Transverse colon (tissue), 4 donors: ENCODE measurements around the gene KLHL42. TPM values are rescaled to one million over a fixed set of nuclear protein-coding genes. Genes with fewer than 3 reads are reported as not detected.

Source experiments
- DNase-seq: peaks from one replicate; pipeline ENCODE4 v3.0.0-alpha.2; 2019
- H3K27ac ChIP-seq, 4 donors: fragments of 200-600 bp; sonication (generic); 2 replicates each; pipeline ENCODE4 v1.5.1; 2016 to 2018; ENCODE audit warnings: inconsistent platforms in 4 of 4
- H3K27me3 ChIP-seq: fragments of 200-600 bp; sonication (generic); 2 replicates; pipeline ENCODE4 v1.5.1; 2017; ENCODE audit warnings: inconsistent platforms
- H3K36me3 ChIP-seq, 4 donors: fragments of 200-600 bp; sonication (generic); 2 replicates each; pipeline ENCODE4 v1.5.1; 2017 to 2019; ENCODE audit warnings: inconsistent platforms in 4 of 4
- H3K4me1 ChIP-seq, 4 donors: fragments of 200-600 bp; sonication (generic); 2 replicates each; pipeline ENCODE4 v1.5.1; 2017 to 2020; ENCODE audit warnings: inconsistent platforms in 4 of 4
- H3K4me3 ChIP-seq, 4 donors: fragments of 200-600 bp; sonication (generic); 1 replicate in 1 of 4; 2 replicates in 3 of 4; pipeline versions ENCODE4 v1.5.1 to v1.6.1; 2017 to 2019; ENCODE audit warnings: inconsistent platforms in 4 of 4
- H3K9me3 ChIP-seq, 2 donors: fragments of 200-600 bp; sonication (generic); 2 replicates each; pipeline ENCODE4 v1.5.1; 2017 to 2019; ENCODE audit warnings: inconsistent platforms in 2 of 2
- CTCF ChIP-seq, 5 experiments: fragments of 200-600 bp in 3 of 5; fragments of 450-650 bp in 2 of 5; sonication (generic) in 3 of 5; IDR thresholded peaks; 1 replicate in 2 of 5; 2 replicates in 3 of 5; pipeline ENCODE4 v1.5.1; 2016 to 2017; ENCODE audit warnings: antibody characterized with exemption in 5 of 5, inconsistent platforms in 3 of 5, mild to moderate bottlenecking in 2 of 5, moderate library complexity in 1 of 5
- EP300 ChIP-seq: sonication (generic); formaldehyde crosslinking; IDR thresholded peaks from one replicate; pipeline ENCODE4 v1.6.1; 2017; ENCODE audit warnings: antibody characterized with exemption, low read depth
- POLR2A ChIP-seq: fragments of 450-650 bp; IDR thresholded peaks from one replicate; pipeline ENCODE4 v1.6.1; 2016; ENCODE audit warnings: antibody characterized with exemption, mild to moderate bottlenecking, moderate library complexity
- POLR2AphosphoS5 ChIP-seq, 3 donors: sonication (generic); formaldehyde crosslinking; IDR thresholded peaks; one replicate each; pipeline ENCODE4 v1.6.1; 2016; ENCODE audit warnings: antibody characterized with exemption in 3 of 3
- whole genome bisulfite sequencing, 2 donors: methylation state at CpG; one replicate each; pipeline ENCODE4 v1.1.5; 2018; ENCODE audit warnings: low coverage in 1 of 2; 5-methylcytosine and 5-hydroxymethylcytosine counted together
- in situ Hi-C, 4 donors: fragments of 200-750 bp; cut with MboI; loops; one replicate each; pipeline versions ENCODE4 v1.15.0 to v1.15.1; 2017; ENCODE audit warnings: low sequenced_read_pairs in 3 of 4, low pct_ligation_motif_present in 1 of 4, low pct_unique_long_range_greater_than_20kb in 1 of 4
- intact Hi-C: fragments of 100-400 bp; cut with DNase I; formaldehyde crosslinking; loops from one replicate; pipeline ENCODE4 v1.15.1; 2023; ENCODE audit warnings: low total_unique reads
- total RNA-seq, 4 donors: library from RNA; depleted of rRNA; stranded (reverse); fragments of >200 nt; gene quantifications; one replicate each; pipeline ENCODE4 v1.1.0, GENCODE V29; 2016

The KLHL42 gene
- total RNA-seq, 4 donors from 2014 or later: 14.7 to 104 (median 47.3) TPM

DNA sequence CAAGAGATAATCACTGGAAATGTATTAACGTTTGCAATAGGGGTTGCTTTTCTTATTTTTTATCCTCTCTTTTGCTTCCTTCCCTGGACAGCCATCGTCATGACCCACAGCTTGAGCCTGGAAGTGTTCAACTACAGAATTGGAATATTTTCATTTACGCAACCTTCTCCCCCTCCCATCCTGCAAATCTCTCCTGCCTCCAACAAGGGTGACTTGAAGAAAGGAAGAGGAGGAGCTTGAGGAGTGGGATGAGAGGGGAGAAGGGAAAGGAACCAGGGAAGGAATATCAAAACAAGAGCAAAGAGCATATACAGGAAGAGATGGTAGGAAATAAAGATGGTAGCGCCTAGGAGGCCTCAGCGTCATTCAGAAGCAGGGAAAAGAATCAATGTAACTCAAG is 1.6 kb downstream of the KLHL42 start:
- H3K4me3 ChIP-seq: peak overlapping the region in 2 of 4 donors; percentile 81 to 86
- peaks cover 6 to 48% (median 16%) of the 10 kb centered on the region in 4 donors for H3K4me1 ChIP-seq
- 61 to 67% methylated on average over 5 of the region's 5 CpGs for WGBS, 2 donors
- in situ Hi-C loops: no loop called here
- H3K27me3 ChIP-seq: no peaks in the 10 kb centered on the region
- DNase-seq: no peak
- no peak for TF ChIP-seq CTCF (IDR thresholded peaks at IDR 0.05)
- no peak for TF ChIP-seq EP300
- TF ChIP-seq POLR2AphosphoS5 (IDR thresholded peaks at IDR 0.05): no peak
- no peak for TF ChIP-seq POLR2A
- no peaks in the 10 kb centered on the region for H3K9me3 ChIP-seq
- H3K36me3 ChIP-seq: no peaks in the 10 kb centered on the region
- peak overlapping the region; percentile 86 to 96 (median 94) for H3K27ac ChIP-seq
- intact Hi-C loops: no loop called here

- 92 to 93% methylated on average over 1 of the region's 1 CpG for WGBS, 2 donors
- Histone ChIP-seq H3K27me3 (no peaks in the 10 kb centered on the region), H3K27ac (peak overlapping the region in 2 of 4 donors; percentile 86 to 96), H3K36me3 (no peaks in the 10 kb centered on the region), H3K4me1 (peaks cover 6 to 54% (median 17%) of the 10 kb centered on the region in 4 donors), H3K4me3 (no peak overlapping the region), H3K9me3 (no peaks in the 10 kb centered on the region)
- DNase-seq: no peak
- no peak for TF ChIP-seq POLR2A
- no peak for TF ChIP-seq EP300
- TF ChIP-seq CTCF (IDR thresholded peaks at IDR 0.05): no peak
- TF ChIP-seq POLR2AphosphoS5 (IDR thresholded peaks at IDR 0.05): no peak
- intact Hi-C loops (no loop called here), in situ Hi-C loops (no loop called here)
Measured at GRCh38 chr12:27782481-27782880, 2.4 kb downstream of the KLHL42 start.

DNA sequence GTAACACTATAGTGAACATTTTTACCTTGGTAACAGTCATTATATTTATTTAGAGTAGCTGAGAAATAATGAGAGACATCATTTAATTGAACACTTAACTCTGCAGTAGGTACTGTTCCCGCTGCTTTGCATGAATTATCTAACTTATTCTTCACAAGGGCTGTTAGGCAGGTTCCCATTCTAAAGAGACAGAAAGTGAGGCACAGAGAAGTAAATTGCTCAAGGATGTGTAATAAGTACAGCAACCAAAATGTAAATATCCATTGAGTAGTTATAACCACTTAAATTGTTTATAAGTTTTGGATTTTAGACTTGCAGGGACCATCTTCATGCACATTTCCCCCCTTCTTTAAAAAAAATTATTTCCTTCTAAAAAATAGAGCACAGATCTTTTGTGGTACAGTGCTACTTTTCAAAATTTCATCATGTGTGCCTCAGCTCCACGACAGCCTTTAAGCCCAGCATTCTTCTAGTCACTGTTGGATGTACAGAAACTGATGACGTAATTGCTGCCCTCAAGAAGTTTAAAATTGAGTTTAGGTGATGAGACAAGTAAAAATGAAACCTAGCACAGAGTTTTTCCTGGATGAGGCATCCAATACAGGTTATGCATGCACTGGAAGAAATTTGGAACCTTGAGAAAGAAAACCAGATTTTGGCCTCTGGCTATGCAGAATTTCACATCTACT is 6.0 kb downstream of the KLHL42 start:
- 74 to 82% methylated on average over 3 of the region's 3 CpGs for WGBS, 2 donors
- Histone ChIP-seq H3K4me3 (no peak overlapping the region), H3K9me3 (no peaks in the 10 kb centered on the region), H3K27ac (no peak overlapping the region), H3K36me3 (no peaks in the 10 kb centered on the region), H3K27me3 (no peaks in the 10 kb centered on the region), H3K4me1 (peaks cover 6 to 46% (median 14%) of the 10 kb centered on the region in 4 donors)
- TF ChIP-seq POLR2A (no peak), CTCF (IDR thresholded peaks at IDR 0.05) (no peak), EP300 (no peak), POLR2AphosphoS5 (IDR thresholded peaks at IDR 0.05) (no peak)
- in situ Hi-C loops: no loop called here
- no peak for DNase-seq
- intact Hi-C loops: no loop called here

DNA sequence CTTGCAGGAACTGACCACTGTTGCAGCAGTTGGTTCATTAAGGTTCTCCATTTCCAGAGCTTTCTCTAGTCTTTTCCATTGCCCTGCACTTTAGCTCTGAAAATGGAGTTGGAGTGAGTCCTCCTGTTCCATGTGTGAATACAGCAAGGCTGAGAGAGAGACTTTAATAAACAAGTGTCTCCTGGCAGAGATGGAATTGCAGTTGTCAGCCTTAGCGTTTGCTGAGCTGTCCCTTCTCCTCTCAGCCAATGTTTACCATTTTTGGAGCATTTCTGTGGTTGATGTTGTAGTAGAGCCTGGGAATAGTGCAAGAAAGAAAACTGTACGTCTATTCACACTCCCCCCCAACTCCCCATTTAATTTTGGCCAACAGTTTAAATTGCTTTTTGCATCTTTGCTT is 7.5 kb downstream of the KLHL42 start:
- H3K27ac ChIP-seq: peak overlapping the region in 2 of 4 donors; percentile 10 to 14
- intact Hi-C loops: no loop called here

More for the DNA sequence above, 7.5 kb downstream of the KLHL42 start:
- H3K27me3 ChIP-seq: no peaks in the 10 kb centered on the region
- H3K4me3 ChIP-seq: no peak overlapping the region
- no peak for TF ChIP-seq EP300
- no peak for TF ChIP-seq POLR2A
- no peak for TF ChIP-seq POLR2AphosphoS5 (IDR thresholded peaks at IDR 0.05)
- no peak for TF ChIP-seq CTCF (IDR thresholded peaks at IDR 0.05)
- H3K4me1 ChIP-seq: peaks cover 0 to 31% (median 6%) of the 10 kb centered on the region in 4 donors
- H3K36me3 ChIP-seq: peaks cover 0 to 3% (median under 1%) of the 10 kb centered on the region in 4 donors
- 71% methylated on average over 2 of the region's 2 CpGs; no CpG with 5 or more reads in 1 of the 2 donors for WGBS, 2 donors
- no peak for DNase-seq
- no peaks in the 10 kb centered on the region for H3K9me3 ChIP-seq
- in situ Hi-C loops: no loop called here
